ENCODE data around the gene SERINC4. TPM values are rescaled to one million over a fixed set of nuclear protein-coding genes. Genes with fewer than 3 reads are reported as not detected.
"Not testable (repeated sequence)": the region's sequence is repeated elsewhere in the genome, so short reads cannot be mapped to it uniquely, and the experiment has no call there.

Gene SERINC4
- total and polyA plus RNA-seq, 8 donors = 0.10 to 0.31 (median 0.17) TPM; not detected in 4

DNA sequence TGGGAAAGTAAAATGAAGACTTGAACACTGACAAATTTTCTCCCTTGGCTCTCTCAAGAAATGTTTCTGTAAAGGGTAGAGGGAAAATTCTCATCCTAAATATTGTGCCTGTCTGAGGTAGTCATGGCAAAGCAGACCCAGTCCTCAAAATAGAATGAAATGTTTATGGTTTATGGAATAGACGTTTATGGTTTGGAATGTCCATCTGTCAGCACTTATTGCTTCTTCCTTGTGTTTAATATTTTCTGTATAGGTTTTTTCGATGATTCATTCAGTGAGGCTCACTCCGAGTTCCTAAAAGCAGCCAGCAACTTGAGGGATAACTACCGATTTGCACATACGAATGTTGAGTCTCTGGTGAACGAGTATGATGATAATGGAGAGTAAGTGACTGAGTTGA, 37.2 kb downstream of the SERINC4 start:
- H3K36me3 ChIP-seq = peaks cover 0 to 100% of the 10 kb centered on the region in 2 donors
- intact Hi-C loops (cut with DNase I) = no loop called here

DNA sequence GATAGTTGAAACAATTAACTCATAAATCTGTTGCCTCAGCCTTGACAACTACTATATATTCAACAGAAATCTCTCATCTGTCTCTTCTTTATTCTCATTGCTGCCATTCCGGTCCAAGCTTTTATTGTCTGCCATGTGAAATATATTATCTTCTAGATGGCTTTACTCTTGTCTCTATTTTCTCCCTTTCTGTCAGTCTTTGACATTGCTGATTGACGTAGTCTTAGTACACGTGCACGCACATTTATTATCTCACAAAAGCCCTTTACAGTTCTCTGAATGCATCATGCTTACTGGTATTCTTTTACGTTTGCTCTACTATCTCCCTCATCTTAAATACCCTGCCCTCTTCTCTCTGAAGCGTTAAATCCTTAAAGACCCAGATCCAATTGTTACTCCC, 48.1 kb downstream of the SERINC4 start:
- ATAC-seq = no peak
- TF ChIP-seq, protein P1, sequence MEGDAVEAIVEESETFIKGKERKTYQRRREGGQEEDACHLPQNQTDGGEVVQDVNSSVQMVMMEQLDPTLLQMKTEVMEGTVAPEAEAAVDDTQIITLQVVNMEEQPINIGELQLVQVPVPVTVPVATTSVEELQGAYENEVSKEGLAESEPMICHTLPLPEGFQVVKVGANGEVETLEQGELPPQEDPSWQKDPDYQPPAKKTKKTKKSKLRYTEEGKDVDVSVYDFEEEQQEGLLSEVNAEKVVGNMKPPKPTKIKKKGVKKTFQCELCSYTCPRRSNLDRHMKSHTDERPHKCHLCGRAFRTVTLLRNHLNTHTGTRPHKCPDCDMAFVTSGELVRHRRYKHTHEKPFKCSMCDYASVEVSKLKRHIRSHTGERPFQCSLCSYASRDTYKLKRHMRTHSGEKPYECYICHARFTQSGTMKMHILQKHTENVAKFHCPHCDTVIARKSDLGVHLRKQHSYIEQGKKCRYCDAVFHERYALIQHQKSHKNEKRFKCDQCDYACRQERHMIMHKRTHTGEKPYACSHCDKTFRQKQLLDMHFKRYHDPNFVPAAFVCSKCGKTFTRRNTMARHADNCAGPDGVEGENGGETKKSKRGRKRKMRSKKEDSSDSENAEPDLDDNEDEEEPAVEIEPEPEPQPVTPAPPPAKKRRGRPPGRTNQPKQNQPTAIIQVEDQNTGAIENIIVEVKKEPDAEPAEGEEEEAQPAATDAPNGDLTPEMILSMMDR (IDR thresholded peaks at IDR 0.05) = no peak
- H3K4me3 ChIP-seq = no peak overlapping the region
- H3K4me1 ChIP-seq = peaks cover 25 to 62% of the 10 kb centered on the region in 2 donors
- H3K9me3 ChIP-seq = no peaks in the 10 kb centered on the region
- peaks cover 4 to 49% of the 10 kb centered on the region in 2 donors for H3K36me3 ChIP-seq
- no peaks in the 10 kb centered on the region for H3K27me3 ChIP-seq
- no peak for DNase-seq
- intact Hi-C loops (cut with DNase I) = no loop called here
- no peak overlapping the region for H3K27ac ChIP-seq

More for the DNA sequence above, 37.2 kb downstream of the SERINC4 start:
- ATAC-seq = no peak
- no peak overlapping the region for H3K27ac ChIP-seq
- no peaks in the 10 kb centered on the region for H3K9me3 ChIP-seq
- no peak overlapping the region for H3K4me3 ChIP-seq
- no peaks in the 10 kb centered on the region for H3K4me1 ChIP-seq
- TF ChIP-seq, protein P1 (IDR thresholded peaks at IDR 0.05) = no peak
- H3K27me3 ChIP-seq = no peaks in the 10 kb centered on the region
- DNase-seq = no peak

DNA sequence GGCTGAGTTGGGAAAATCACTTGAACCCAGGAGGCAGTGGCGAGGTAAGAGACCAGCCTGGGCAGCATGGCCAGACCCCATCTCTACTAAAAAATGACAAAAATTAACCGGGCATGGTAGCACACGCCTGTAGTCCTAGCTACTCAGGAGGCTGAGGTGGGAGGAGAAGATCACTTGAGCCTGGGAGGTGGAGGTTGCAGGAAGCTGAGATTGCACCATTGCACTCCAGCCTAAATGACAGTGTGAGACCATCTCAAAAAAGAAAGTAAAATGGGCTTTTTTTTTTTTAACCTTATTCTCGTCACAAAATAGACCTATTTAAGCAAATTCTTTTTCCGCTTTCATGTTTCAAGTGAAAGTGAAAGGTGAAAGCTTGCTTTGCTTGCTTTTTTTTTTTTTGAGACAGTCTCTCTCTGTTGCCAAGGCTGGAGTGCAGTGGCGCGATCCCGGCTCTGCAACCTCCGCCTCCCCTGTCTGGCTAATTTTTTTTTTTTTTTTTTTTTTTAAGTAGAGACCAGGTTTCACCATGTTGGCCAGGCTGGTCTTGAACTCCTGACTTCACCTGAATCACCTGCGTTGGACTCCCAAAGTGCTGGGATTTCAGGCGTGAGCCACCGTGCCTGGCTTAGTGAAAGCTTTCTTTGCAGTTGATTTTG, 50.2 kb downstream of the SERINC4 start:
- TF ChIP-seq, protein P1 (IDR thresholded peaks at IDR 0.05) = no peak
- peak overlapping the region in 1 of 2 donors; percentile 85 for H3K4me3 ChIP-seq
- H3K9me3 ChIP-seq = no peaks in the 10 kb centered on the region
- ATAC-seq (no peak), DNase-seq (no peak)
- no peaks in the 10 kb centered on the region for H3K27me3 ChIP-seq
- intact Hi-C loops (cut with DNase I) = no loop called here
- peaks cover 0 to 28% of the 10 kb centered on the region in 2 donors for H3K36me3 ChIP-seq
- H3K27ac ChIP-seq = no peak overlapping the region
- H3K4me1 ChIP-seq = peaks cover 25 to 68% of the 10 kb centered on the region in 2 donors

DNA sequence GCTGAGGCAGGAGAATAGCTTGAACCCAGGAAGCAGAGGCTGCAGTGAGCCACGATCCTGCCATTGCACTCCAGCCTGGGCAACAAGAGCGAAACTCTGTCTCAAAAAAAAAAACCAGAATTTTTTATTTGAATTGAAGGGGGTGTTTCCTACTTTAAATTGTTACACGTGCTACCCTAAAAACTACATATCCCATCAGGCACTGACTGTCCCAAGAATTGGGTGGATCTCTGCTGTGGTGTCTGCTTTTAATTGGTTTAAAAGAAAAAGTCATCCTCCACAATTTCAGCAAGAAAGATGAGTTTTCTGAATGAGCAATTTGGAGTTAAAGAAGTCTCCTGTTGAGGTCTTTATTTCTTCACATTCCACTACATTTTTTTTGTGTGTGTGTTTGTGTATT, 51.6 kb downstream of the SERINC4 start:
- TF ChIP-seq, protein P1 (IDR thresholded peaks at IDR 0.05) = no peak
- H3K27ac ChIP-seq = no peak overlapping the region
- H3K36me3 ChIP-seq = peaks cover 0 to 14% of the 10 kb centered on the region in 2 donors
- H3K4me1 ChIP-seq = peaks cover 25 to 67% of the 10 kb centered on the region in 2 donors
- DNase-seq (no peak), ATAC-seq (no peak)
- H3K9me3 ChIP-seq = no peaks in the 10 kb centered on the region
- H3K4me3 ChIP-seq = peak overlapping the region in 1 of 2 donors; percentile 85
- no peaks in the 10 kb centered on the region for H3K27me3 ChIP-seq
- intact Hi-C loops (cut with DNase I) = no loop called here

DNA sequence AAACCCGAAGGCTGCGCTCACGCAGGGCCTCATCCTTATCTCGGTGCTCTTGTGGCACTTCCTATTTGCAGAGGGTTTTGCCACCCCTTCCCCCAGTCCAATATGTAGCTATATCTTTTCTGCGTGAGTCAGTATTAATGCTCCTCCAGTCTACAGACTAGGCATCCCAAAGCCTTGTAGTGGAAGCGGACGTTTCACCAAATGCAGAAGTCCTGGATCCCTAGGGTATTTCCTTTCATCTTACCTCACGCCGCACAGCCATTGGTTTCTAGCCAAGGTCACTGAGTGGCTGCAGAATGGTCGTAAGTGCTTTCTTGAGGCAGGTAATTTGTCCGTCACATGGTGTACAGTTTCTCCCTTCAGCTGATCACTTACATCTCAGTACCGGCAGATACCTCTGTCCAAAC, 53.1 kb downstream of the SERINC4 start:
- ATAC-seq = peak; percentile 66
- H3K4me1 ChIP-seq = peaks cover 19 to 54% of the 10 kb centered on the region in 2 donors
- peak overlapping the region; percentile 76 to 85 for H3K4me3 ChIP-seq
- intact Hi-C loops (cut with DNase I); H3K27me3 ChIP-seq; H3K36me3 ChIP-seq; H3K9me3 ChIP-seq: not testable (repeated sequence)
- DNase-seq = peak in 2 of 4 donors; percentile 10 to 41
- peak overlapping the region; percentile 89 to 94 for H3K27ac ChIP-seq
